GM23248 (cell line): Measurements from ENCODE around the gene MAN1A1. TPM values are rescaled to one million over a fixed set of nuclear protein-coding genes. Genes with fewer than 3 reads are reported as not detected.

Experiments
- DNase-seq: peaks from one replicate; pipeline ENCODE4 v3.0.0-alpha.2; 2015
- H2AFZ ChIP-seq: fragments of 200-600 bp; sonication (generic); 2 replicates; pipeline ENCODE4 v1.6.1; 2016; ENCODE audit warnings: antibody characterized with exemption
- H3F3A ChIP-seq: fragments of 200-600 bp; sonication (generic); 2 replicates; pipeline ENCODE4 v1.6.1; 2016; ENCODE audit warnings: mild to moderate bottlenecking, antibody characterized with exemption, mixed run types; ENCODE audit not compliant: insufficient read depth
- H3K27ac ChIP-seq: fragments of 200-600 bp; sonication (generic); 2 replicates; pipeline ENCODE4 v1.5.1; 2016; ENCODE audit warnings: mild to moderate bottlenecking
- H3K27me3 ChIP-seq: fragments of 200-600 bp; sonication (generic); replicated peaks from 2 replicates; pipeline ENCODE4 v1.6.1; 2016; ENCODE audit warnings: mild to moderate bottlenecking; ENCODE audit not compliant: insufficient read depth
- H3K36me3 ChIP-seq: fragments of 200-600 bp; sonication (generic); 2 replicates; pipeline ENCODE4 v1.6.1; 2016; ENCODE audit warnings: low read depth, mild to moderate bottlenecking
- H3K4me1 ChIP-seq: fragments of 200-600 bp; sonication (generic); 2 replicates; pipeline ENCODE4 v1.6.1; 2016; ENCODE audit warnings: mild to moderate bottlenecking; ENCODE audit not compliant: insufficient read depth
- H3K4me2 ChIP-seq: fragments of 200-600 bp; sonication (generic); one replicate; pipeline ENCODE4 v1.6.1; 2016; ENCODE audit warnings: mild to moderate bottlenecking; ENCODE audit not compliant: unreplicated experiment
- H3K4me3 ChIP-seq: fragments of 200-600 bp; sonication (generic); 2 replicates; pipeline ENCODE4 v1.5.1; 2016; ENCODE audit warnings: mild to moderate bottlenecking
- H3K79me2 ChIP-seq: fragments of 200-600 bp; sonication (generic); 2 replicates; pipeline ENCODE4 v1.6.1; 2016; ENCODE audit warnings: mild to moderate bottlenecking; ENCODE audit not compliant: insufficient read depth
- H3K9ac ChIP-seq: fragments of 200-600 bp; sonication (generic); 2 replicates; pipeline ENCODE4 v1.6.1; 2016; ENCODE audit warnings: mild to moderate bottlenecking
- H3K9me2 ChIP-seq: fragments of 200-600 bp; sonication (generic); 2 replicates; pipeline ENCODE4 v1.6.1; 2016; ENCODE audit warnings: mixed run types, mild to moderate bottlenecking, moderate library complexity; ENCODE audit not compliant: insufficient read depth
- H3K9me3 ChIP-seq: fragments of 200-600 bp; sonication (generic); one replicate; pipeline ENCODE4 v1.6.1; 2017; ENCODE audit warnings: low read depth
- H4K20me1 ChIP-seq: fragments of 200-600 bp; sonication (generic); 2 replicates; pipeline ENCODE4 v1.6.0; 2016; ENCODE audit not compliant: insufficient read depth
- EZH2 ChIP-seq: fragments of 200-600 bp; sonication (generic); IDR thresholded peaks from 2 replicates; pipeline ENCODE4 v1.6.1; 2018; ENCODE audit warnings: antibody characterized with exemption, mild to moderate bottlenecking; ENCODE audit not compliant: insufficient read depth, poor library complexity, severe bottlenecking
- EZH2phosphoT487 ChIP-seq: fragments of 200-600 bp; sonication (generic); IDR thresholded peaks from 2 replicates; pipeline ENCODE4 v1.6.1; 2018; ENCODE audit warnings: antibody characterized with exemption, moderate library complexity, mild to moderate bottlenecking, low read depth; ENCODE audit not compliant: insufficient read depth
- WGBS, 2 experiments: methylation state at CpG; one replicate each; pipeline ENCODE4 v1.1.6; 2015 to 2017; ENCODE audit warnings: low lambda C conversion rate in 2 of 2, low coverage in 1 of 2; ENCODE audit errors: missing lambda C conversion rate in 2 of 2; 5-methylcytosine and 5-hydroxymethylcytosine counted together
- in situ Hi-C: fragments of 300-500 bp; cut with MboI; formaldehyde crosslinking; loops from 2 replicates; pipeline ENCODE4 v1.15.0; 2020
- polyA plus RNA-seq: library from polyadenylated mRNA; unstranded; fragments of >200 nt; fragmentation: Nextera tagmentation; extraction: Ambion mirVana; gene quantifications from 2 replicates; pipeline ENCODE4 v1.2.1, GENCODE V29; 2016
- total RNA-seq: library from RNA; depleted of rRNA; stranded (reverse); fragments of >200 nt; shearing (Covaris generic); gene quantifications from 2 replicates; pipeline ENCODE4 v1.2.3, GENCODE V29; 2014

Gene MAN1A1
- total and polyA plus RNA-seq, 2 experiments from 2014 or later, result 9.8 to 33.4 TPM

DNA sequence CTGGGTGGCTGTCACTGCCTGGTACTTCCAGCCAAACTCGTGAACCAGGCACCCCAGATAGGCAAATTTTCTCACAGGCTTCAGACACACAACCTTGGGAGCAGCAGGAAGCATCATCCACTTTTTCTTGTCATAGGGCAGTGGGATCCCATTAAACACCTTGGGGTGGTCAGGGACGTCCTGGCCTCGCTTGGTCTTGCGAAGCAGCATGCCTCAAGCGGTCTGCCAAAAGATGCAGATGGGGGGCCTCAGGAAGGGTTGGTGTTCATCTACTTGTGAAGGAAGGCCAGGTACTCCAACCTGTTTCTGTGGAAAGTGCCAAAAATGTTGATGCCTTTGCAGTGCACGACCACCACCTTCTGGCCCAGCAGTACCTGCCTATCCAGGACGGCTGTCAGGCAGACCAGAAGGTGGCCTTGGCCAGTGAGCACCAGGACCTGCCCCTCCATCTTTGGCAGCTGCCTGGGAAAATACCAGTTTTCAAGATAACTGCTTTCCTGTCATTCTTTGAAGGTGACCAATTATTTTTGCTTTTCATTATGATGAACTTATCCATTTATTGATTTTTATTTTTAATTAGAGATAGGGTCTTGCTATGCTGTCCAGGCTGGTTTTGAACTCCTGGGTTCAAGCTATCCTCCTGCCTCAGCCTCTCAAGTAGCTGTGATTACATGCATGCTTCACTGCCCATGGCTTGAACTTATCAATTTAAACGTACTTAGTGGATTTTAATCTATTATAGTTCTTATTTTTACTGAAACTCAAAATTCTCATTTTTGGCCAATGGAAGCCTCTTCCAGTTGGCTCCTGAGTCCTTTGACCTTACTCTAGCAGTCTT is 80.1 kb downstream of the MAN1A1 start:
- no peak overlapping the region for H3K4me3 ChIP-seq
- in situ Hi-C loops, result no loop called here
- no peak overlapping the region for H3K27ac ChIP-seq
- WGBS, 2 experiments, result 88 to 91% methylated on average over 8 of the region's 8 CpGs
- no peaks in the 10 kb centered on the region for H3F3A ChIP-seq
- no peak overlapping the region for H3K9ac ChIP-seq
- H4K20me1 ChIP-seq, result no peaks in the 10 kb centered on the region
- no peaks in the 10 kb centered on the region for H3K9me2 ChIP-seq
- H3K36me3 ChIP-seq, result no peaks in the 10 kb centered on the region
- peaks cover 15% of the 10 kb centered on the region for H3K4me1 ChIP-seq
- H3K9me3 ChIP-seq, result no peaks in the 10 kb centered on the region
- DNase-seq, result no peak
- no peaks in the 10 kb centered on the region for H3K27me3 ChIP-seq
- no peak overlapping the region for H3K4me2 ChIP-seq
- TF ChIP-seq EZH2phosphoT487 (no peak), EZH2 (no peak)
- no peak overlapping the region for H2AFZ ChIP-seq
- H3K79me2 ChIP-seq, result no peaks in the 10 kb centered on the region

DNA sequence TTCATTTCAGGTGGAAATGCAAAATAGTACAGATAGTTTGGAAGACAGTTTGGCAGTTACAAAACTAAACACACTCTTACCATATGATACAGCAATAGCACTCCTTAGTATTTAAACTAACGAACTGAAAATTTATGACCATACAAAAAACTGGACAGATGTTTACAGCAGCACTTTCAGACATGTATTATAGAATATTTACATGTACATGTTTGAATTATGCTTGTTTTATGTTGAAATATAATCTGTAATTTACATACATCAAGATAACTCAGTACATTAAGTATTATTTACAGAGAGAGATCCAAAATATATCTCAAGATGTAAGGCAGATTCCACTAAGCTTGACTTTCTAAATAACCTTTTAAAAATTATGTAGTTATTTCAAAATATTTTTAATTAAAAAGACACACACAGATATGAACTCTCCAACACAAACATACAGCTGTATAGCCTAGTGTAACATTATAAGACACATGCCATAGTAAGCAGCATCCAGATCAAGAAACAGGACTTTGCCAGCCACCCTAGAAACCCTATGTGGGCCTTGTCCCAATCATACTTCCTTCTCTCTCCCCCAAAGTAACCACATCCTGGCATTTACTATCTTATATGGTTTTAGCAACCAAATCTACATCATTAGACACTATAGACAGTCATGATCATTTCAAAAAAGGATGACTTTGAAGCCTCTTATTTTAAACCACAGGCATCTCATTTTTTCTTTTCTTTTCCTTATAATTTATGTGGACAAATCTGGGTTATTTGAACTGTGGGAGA is 82.2 kb downstream of the MAN1A1 start:
- Histone ChIP-seq H3K27me3 (no peaks in the 10 kb centered on the region), H3K36me3 (no peaks in the 10 kb centered on the region), H3K9me3 (no peaks in the 10 kb centered on the region), H2AFZ (no peak overlapping the region), H3K27ac (no peak overlapping the region), H3K4me1 (no peaks in the 10 kb centered on the region), H3K4me3 (no peak overlapping the region), H3F3A (no peaks in the 10 kb centered on the region), H3K9me2 (no peaks in the 10 kb centered on the region), H3K4me2 (no peak overlapping the region), H3K9ac (no peak overlapping the region), H3K79me2 (no peaks in the 10 kb centered on the region), H4K20me1 (no peaks in the 10 kb centered on the region)
- WGBS, 2 experiments, result 96 to 97% methylated on average over 1 of the region's 1 CpG
- TF ChIP-seq EZH2phosphoT487, result no peak
- TF ChIP-seq EZH2, result no peak
- DNase-seq, result no peak
- in situ Hi-C loops, result no loop called here

DNA sequence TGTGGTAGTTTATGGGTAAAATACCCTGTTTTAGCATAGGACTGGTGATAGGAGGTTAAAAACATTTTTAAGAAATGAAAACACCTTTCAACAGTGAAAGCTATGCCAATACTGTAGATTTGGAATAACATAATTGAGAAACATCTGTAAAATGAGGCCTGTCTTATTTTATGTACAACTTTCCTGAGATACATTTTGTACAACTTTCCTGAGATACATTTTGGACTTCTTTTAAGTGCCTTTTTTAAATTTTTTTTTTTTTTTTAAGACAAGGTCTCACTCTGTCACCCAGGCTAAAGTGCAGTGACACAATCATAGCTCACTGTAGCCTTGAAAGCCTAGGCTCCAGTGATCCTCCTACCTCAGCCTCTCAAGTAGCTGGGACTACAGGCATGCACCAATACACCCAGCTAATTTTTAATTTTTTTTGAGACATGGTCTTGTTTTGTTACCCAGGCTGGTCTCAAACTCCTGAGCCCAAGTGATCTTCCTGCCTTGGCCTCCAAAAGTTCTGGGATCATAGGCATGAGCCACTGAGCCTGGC is 84.6 kb downstream of the MAN1A1 start:
- H3K4me1 ChIP-seq, result peaks cover 12% of the 10 kb centered on the region; the same call in 1 of the 2 replicates
- no peaks in the 10 kb centered on the region for H4K20me1 ChIP-seq
- no peak overlapping the region for H2AFZ ChIP-seq
- H3K9ac ChIP-seq, result no peak overlapping the region
- H3K79me2 ChIP-seq, result no peaks in the 10 kb centered on the region
- H3F3A ChIP-seq, result peaks cover 19% of the 10 kb centered on the region
- no peak overlapping the region for H3K27ac ChIP-seq
- in situ Hi-C loops, result no loop called here
- no peak for TF ChIP-seq EZH2
- H3K4me2 ChIP-seq, result no peak overlapping the region
- no peaks in the 10 kb centered on the region for H3K36me3 ChIP-seq
- H3K9me3 ChIP-seq, result no peaks in the 10 kb centered on the region
- no peak for DNase-seq
- H3K27me3 ChIP-seq, result no peaks in the 10 kb centered on the region
- no peak overlapping the region for H3K4me3 ChIP-seq
- no peaks in the 10 kb centered on the region for H3K9me2 ChIP-seq

DNA sequence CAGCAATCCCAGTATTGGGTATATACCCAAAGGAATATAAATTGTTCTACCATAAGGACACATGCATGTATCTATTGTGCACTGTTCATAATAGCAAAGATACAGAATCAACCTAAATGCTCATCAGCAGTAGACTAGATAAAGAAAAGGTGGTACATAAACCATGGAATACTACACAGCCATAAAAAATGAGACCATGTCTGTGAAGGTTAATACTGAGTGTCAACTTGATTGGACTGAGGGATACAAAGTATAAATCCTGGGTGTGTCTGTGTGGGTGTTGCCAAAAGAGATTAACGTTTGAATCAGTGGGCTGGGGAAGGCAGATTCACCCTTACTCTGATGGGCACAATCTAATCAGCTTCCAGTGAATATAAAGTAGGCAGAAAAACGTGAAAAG is 86.9 kb downstream of the MAN1A1 start:
- peaks cover 20% of the 10 kb centered on the region for H3F3A ChIP-seq

More for the DNA sequence above, 86.9 kb downstream of the MAN1A1 start:
- no peaks in the 10 kb centered on the region for H3K79me2 ChIP-seq
- H2AFZ ChIP-seq, result no peak overlapping the region
- H3K4me3 ChIP-seq, result no peak overlapping the region
- peaks cover 12% of the 10 kb centered on the region; the same call in 1 of the 2 replicates for H3K4me1 ChIP-seq
- H3K27me3 ChIP-seq, result no peaks in the 10 kb centered on the region
- TF ChIP-seq EZH2phosphoT487 (no peak), EZH2 (no peak)
- H3K9me2 ChIP-seq, result no peaks in the 10 kb centered on the region
- no peaks in the 10 kb centered on the region for H3K36me3 ChIP-seq
- H3K9me3 ChIP-seq, result no peaks in the 10 kb centered on the region
- 32 to 46% methylated on average over 2 of the region's 2 CpGs for WGBS, 2 experiments
- no peak for DNase-seq
- no peaks in the 10 kb centered on the region for H4K20me1 ChIP-seq
- H3K9ac ChIP-seq, result no peak overlapping the region
- no peak overlapping the region for H3K4me2 ChIP-seq
- no peak overlapping the region for H3K27ac ChIP-seq
- in situ Hi-C loops, result no loop called here
